ENCODE data around the gene PRKAR1A. TPM values are rescaled to one million over a fixed set of nuclear protein-coding genes. Genes with fewer than 3 reads are reported as not detected.

The PRKAR1A gene
- total and polyA plus RNA-seq, 2 of the 8 experiments (the other 6 are each of a cell fraction or from before 2014, with no cell fraction given) = 39.3 to 149 TPM

- TF ChIP-seq FOSL1 (IDR thresholded peaks at IDR 0.05; ENCODE audit: insufficient read depth, low read depth, low read length) (no peak), KDM4A (IDR thresholded peaks at IDR 0.05; ENCODE audit: low read depth, low read length, severe bottlenecking) (no peak), SP2 (IDR thresholded peaks at IDR 0.05; ENCODE audit: low read length) (no peak), NANOG (IDR thresholded peaks at IDR 0.05; ENCODE audit: insufficient read depth, low read depth, low read length, poor library complexity, severe bottlenecking) (no peak), GABPA (IDR thresholded peaks at IDR 0.05; ENCODE audit: borderline replicate concordance, insufficient read depth, low read length) (no peak)
Measured at GRCh38 chr17:68567581-68567980, 55.4 kb downstream of the PRKAR1A start (continued).
